Right atrium auricular region (tissue), 2 donors: ENCODE data around the gene PIK3CB. TPM values are rescaled to one million over a fixed set of nuclear protein-coding genes. Genes with fewer than 3 reads are reported as not detected.

Source experiments
- DNase-seq: peaks from one replicate; pipeline ENCODE4 v3.0.0-alpha.2; 2019; ENCODE audit warnings: low spot score
- H3K27ac ChIP-seq, 2 donors: fragments of 200-600 bp; sonication (generic); 1 replicate in 1 of 2; 2 replicates in 1 of 2; pipeline ENCODE4 v1.5.1; 2016 to 2019
- H3K27me3 ChIP-seq, 2 donors: fragments of 200-600 bp; sonication (generic); one replicate each; pipeline versions ENCODE4 v1.5.1 to v1.6.0; 2017 to 2019
- H3K36me3 ChIP-seq: fragments of 200-600 bp; sonication (generic); one replicate; pipeline ENCODE4 v1.5.1; 2016
- H3K4me1 ChIP-seq, 2 donors: fragments of 200-600 bp; sonication (generic); one replicate each; pipeline versions ENCODE4 v1.5.1 to v1.6.0; 2017 to 2019
- H3K4me3 ChIP-seq, 2 donors: fragments of 200-600 bp; sonication (generic); 1 replicate in 1 of 2; 2 replicates in 1 of 2; pipeline ENCODE4 v1.5.1; 2017 to 2019; ENCODE audit warnings: mild to moderate bottlenecking in 1 of 2, moderate library complexity in 1 of 2
- H3K9me3 ChIP-seq, 2 donors: fragments of 200-600 bp; sonication (generic); one replicate each; pipeline ENCODE4 v1.5.1; 2019
- total RNA-seq, 2 donors: library from RNA; depleted of rRNA; stranded (reverse); fragments of >200 nt; gene quantifications; one replicate each; pipeline ENCODE4 v1.1.0, GENCODE V29; 2016
- TF ChIP-seq, protein P1 (sequence below), 2 donors: fragments of 200-600 bp; sonication (generic); IDR thresholded peaks; one replicate each; pipeline ENCODE4 v1.5.1; 2019; ENCODE audit warnings: antibody characterized with exemption in 2 of 2

PIK3CB gene
- total RNA-seq, 2 donors from 2014 or later, result 27.7 to 35.0 TPM

DNA sequence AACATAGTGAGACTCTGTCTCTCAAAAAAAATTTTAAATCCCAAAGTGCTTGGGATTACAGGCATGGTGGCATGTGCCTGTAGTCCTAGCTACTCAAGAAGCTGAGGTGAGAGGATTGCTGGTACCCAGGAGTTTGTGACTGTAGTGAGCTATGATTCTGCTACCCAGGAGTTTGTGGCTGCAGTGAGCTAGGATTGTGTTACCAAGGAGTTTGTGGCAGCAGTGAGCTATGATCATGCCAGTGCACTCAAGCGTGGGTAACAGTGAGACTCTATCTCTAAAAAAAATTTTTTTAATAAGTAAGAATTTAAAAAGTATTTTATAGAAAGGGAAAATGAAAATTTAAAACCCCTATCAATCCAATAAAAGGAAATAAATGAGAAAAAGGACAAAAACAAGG, 156.6 kb downstream of the PIK3CB start:
- Histone ChIP-seq H3K36me3 (peaks cover 4% of the 10 kb centered on the region), H3K9me3 (peaks cover 4 to 11% of the 10 kb centered on the region in 2 donors), H3K27ac (no peak overlapping the region), H3K4me1 (no peaks in the 10 kb centered on the region), H3K4me3 (no peak overlapping the region), H3K27me3 (no peaks in the 10 kb centered on the region)
- DNase-seq, result no peak
- TF ChIP-seq, protein P1, sequence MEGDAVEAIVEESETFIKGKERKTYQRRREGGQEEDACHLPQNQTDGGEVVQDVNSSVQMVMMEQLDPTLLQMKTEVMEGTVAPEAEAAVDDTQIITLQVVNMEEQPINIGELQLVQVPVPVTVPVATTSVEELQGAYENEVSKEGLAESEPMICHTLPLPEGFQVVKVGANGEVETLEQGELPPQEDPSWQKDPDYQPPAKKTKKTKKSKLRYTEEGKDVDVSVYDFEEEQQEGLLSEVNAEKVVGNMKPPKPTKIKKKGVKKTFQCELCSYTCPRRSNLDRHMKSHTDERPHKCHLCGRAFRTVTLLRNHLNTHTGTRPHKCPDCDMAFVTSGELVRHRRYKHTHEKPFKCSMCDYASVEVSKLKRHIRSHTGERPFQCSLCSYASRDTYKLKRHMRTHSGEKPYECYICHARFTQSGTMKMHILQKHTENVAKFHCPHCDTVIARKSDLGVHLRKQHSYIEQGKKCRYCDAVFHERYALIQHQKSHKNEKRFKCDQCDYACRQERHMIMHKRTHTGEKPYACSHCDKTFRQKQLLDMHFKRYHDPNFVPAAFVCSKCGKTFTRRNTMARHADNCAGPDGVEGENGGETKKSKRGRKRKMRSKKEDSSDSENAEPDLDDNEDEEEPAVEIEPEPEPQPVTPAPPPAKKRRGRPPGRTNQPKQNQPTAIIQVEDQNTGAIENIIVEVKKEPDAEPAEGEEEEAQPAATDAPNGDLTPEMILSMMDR (IDR thresholded peaks at IDR 0.05), result no peak

DNA sequence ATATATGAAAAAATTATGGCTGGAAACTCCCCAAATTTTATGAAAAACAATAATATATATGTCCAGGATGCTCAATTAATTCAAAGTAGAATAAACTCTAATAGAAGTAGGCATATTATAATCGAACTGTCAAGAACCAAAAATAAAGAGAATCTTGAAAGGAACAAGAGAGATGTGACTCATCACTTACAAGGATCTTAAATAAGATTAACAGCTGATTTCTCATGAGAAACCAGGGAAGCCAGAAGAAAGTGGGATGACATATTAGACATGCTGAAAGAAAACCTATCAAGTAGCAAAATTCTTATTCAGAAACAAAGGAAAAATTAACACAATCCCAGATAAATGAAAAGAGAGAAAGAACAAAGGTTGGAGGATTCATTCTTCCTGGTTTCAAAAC, 159.3 kb downstream of the PIK3CB start:
- Histone ChIP-seq H3K27me3 (no peaks in the 10 kb centered on the region), H3K4me1 (peaks cover 0 to 12% of the 10 kb centered on the region in 2 donors), H3K4me3 (no peak overlapping the region), H3K36me3 (peaks cover 4% of the 10 kb centered on the region), H3K27ac (no peak overlapping the region), H3K9me3 (peaks cover 4 to 11% of the 10 kb centered on the region in 2 donors)
- no peak for DNase-seq
- TF ChIP-seq, protein P1 (IDR thresholded peaks at IDR 0.05), result no peak

DNA sequence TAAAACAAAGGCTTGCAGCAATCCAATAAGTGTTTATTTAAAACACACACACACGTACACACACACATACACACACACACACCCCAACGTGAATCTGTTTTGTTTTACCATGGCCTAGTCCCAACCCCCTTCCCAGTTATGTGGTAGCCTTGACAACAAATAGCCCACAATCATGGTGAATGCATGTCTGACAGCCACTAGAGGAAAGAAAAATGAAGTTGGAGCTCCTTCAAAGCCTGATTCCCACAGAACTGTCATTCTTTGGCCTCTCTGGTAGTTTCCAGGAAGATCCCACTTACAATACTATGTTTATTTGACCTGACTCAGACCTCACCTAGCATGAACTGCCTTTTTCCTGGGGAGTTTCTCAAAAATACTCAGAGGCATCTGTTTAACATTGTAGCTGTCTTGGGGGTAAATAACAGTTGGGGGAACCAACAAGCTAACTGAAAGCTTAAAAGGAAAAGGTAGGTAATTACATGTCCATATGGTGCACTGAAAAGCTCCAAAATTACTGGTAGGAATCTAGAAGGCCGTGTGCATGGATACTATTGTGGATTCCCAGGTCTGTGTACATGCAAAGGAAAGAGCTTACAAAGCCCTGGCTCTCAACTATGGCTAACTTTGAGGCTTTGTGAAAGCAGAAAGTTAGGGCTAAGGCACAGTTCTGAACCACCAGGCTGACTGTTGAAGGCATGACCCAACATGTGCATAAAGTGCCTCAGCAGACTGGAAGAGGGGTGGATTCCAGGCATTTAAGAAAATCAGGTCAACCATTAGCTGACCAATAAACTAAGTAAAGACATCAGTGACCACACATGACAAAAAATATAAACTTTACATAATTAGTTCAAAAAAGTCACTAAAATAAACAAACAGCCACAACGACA, 160.8 kb downstream of the PIK3CB start:
- Histone ChIP-seq H3K36me3 (peaks cover 4% of the 10 kb centered on the region), H3K27ac (no peak overlapping the region), H3K27me3 (no peaks in the 10 kb centered on the region), H3K4me3 (no peak overlapping the region), H3K9me3 (peaks cover 4 to 11% of the 10 kb centered on the region in 2 donors), H3K4me1 (peaks cover 0 to 12% of the 10 kb centered on the region in 2 donors)
- DNase-seq, result no peak
- TF ChIP-seq, protein P1 (IDR thresholded peaks at IDR 0.05), result no peak

DNA sequence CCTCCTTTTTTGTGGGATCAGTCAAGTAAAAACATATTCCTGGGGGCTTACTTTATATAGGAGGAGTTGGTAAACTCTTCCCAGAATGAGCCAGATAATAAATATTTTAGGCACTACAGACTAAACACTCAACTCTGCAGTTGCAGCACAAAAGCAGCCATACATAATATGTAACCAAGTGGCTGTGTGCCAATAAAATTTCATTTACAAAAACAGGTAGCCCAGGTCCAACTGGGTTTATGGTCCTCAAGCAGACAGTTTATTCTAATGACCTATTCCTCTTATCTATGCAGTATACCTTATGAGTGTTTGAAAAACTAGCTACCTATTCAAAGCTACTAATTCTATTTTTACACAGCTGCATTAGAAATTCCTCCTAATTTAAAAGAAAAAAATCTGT, 164.3 kb downstream of the PIK3CB start:
- H3K9me3 ChIP-seq, result peaks cover 0 to 4% of the 10 kb centered on the region in 2 donors

DNA sequence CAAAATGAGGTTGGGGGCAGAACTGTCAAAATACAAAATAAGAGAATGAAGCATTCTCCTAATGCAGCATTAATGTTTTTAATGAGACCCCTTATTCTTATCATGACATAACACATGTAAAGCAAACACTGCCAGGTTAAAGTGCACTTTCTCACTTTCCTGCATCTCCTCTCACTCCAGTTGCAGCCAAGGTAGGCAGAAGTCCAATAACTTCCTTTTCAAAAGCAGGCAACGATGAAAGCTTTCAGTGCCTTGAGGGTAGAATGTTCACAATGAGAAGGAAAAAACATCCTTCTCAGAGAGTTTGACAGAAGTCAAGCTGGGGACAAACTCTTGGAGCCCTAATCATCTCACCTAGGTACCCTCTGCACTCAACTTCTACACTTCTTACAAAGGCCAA, 166.6 kb downstream of the PIK3CB start:
- TF ChIP-seq, protein P1 (IDR thresholded peaks at IDR 0.05), result no peak
- H3K4me3 ChIP-seq, result no peak overlapping the region
- H3K36me3 ChIP-seq, result peaks cover 20% of the 10 kb centered on the region
- peaks cover 0 to 16% of the 10 kb centered on the region in 2 donors for H3K4me1 ChIP-seq
- no peaks in the 10 kb centered on the region for H3K27me3 ChIP-seq
- H3K27ac ChIP-seq, result no peak overlapping the region
- H3K9me3 ChIP-seq, result no peaks in the 10 kb centered on the region
- no peak for DNase-seq

More for the DNA sequence above, 164.3 kb downstream of the PIK3CB start:
- Histone ChIP-seq H3K27ac (no peak overlapping the region), H3K27me3 (no peaks in the 10 kb centered on the region), H3K4me1 (peaks cover 0 to 16% of the 10 kb centered on the region in 2 donors), H3K4me3 (no peak overlapping the region), H3K36me3 (peaks cover 4% of the 10 kb centered on the region)
- no peak for DNase-seq
- TF ChIP-seq, protein P1 (IDR thresholded peaks at IDR 0.05), result no peak
